ENCODE measurements around the gene NR6A1.

DNA sequence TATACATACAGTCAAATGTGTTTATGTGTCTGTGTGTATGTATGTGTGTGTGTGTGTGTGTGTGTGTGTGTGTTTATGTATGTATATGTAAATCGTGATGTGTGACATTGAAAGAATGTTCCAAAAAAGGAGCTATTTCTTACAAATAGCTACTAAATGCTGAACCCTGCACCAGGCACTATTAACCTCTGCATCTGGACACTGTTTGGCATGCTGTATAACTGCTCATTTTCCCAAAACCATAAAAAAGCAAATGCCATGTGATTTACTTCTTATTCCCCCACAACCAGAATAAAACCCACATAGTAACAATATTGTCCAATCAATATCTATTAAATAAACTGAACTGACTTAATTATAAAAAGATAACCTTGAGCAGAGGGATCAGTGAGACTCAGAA, 91.1 kb downstream of the NR6A1 start:
- TF ChIP-seq, protein P1, sequence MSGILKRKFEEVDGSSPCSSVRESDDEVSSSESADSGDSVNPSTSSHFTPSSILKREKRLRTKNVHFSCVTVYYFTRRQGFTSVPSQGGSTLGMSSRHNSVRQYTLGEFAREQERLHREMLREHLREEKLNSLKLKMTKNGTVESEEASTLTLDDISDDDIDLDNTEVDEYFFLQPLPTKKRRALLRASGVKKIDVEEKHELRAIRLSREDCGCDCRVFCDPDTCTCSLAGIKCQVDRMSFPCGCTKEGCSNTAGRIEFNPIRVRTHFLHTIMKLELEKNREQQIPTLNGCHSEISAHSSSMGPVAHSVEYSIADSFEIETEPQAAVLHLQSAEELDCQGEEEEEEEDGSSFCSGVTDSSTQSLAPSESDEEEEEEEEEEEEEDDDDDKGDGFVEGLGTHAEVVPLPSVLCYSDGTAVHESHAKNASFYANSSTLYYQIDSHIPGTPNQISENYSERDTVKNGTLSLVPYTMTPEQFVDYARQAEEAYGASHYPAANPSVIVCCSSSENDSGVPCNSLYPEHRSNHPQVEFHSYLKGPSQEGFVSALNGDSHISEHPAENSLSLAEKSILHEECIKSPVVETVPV (CRISPR knock-in tag; IDR thresholded peaks at IDR 0.05): no peak
- TF ChIP-seq, protein P2, sequence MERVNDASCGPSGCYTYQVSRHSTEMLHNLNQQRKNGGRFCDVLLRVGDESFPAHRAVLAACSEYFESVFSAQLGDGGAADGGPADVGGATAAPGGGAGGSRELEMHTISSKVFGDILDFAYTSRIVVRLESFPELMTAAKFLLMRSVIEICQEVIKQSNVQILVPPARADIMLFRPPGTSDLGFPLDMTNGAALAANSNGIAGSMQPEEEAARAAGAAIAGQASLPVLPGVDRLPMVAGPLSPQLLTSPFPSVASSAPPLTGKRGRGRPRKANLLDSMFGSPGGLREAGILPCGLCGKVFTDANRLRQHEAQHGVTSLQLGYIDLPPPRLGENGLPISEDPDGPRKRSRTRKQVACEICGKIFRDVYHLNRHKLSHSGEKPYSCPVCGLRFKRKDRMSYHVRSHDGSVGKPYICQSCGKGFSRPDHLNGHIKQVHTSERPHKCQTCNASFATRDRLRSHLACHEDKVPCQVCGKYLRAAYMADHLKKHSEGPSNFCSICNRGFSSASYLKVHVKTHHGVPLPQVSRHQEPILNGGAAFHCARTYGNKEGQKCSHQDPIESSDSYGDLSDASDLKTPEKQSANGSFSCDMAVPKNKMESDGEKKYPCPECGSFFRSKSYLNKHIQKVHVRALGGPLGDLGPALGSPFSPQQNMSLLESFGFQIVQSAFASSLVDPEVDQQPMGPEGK (CRISPR knock-in tag; IDR thresholded peaks at IDR 0.05; ENCODE audit: borderline replicate concordance): no peak
- no peak for TF ChIP-seq PPARA (CRISPR knock-in tag; IDR thresholded peaks at IDR 0.05; ENCODE audit: borderline replicate concordance)

All from SK-N-SH treated with all-trans-retinoic acid at 6 μM for 48 hours (cell line).